ENCODE results near the gene USP12. TPM values are rescaled to one million over a fixed set of nuclear protein-coding genes. Genes with fewer than 3 reads are reported as not detected.
A peak's percentile ranks its signal among the peaks of the same experiment; 100 is the strongest.

The USP12 gene
- total and polyA plus RNA-seq, 12 donors = 4.6 to 20.3 (median 13.3) TPM

- peak in 1 of 7 donors; percentile 21 for DNase-seq
- 67 to 79% (median 78%) methylated on average over 6 of the region's 6 CpGs for WGBS, 4 donors
Observed at GRCh38 chr13:27026396-27026795, 145.2 kb downstream of the USP12 start.

GRCh38 chr13:27024776-27025492 is 146.7 kb downstream of the USP12 start:
- TF ChIP-seq CTCF (IDR thresholded peaks at IDR 0.05) (no peak), POLR2A (IDR thresholded peaks at IDR 0.05) (no peak)
- WGBS, 4 donors = 77 to 84% (median 79%) methylated on average over 12 to 13 of the region's 13 CpGs
- Histone ChIP-seq H3K4me3 (no peak overlapping the region), H3K27ac (no peak overlapping the region), H3K4me1 (replicated peaks in 1 of 2) (no peaks in the 10 kb centered on the region), H3K9me3 (replicated peaks in 1 of 3) (no peaks in the 10 kb centered on the region), H3K36me3 (replicated peaks in 1 of 2) (no peaks in the 10 kb centered on the region), H3K27me3 (peaks cover 5% of the 10 kb centered on the region)
- intact Hi-C loops (cut with DNase I) = no loop called here
- DNase-seq = peak in 1 of 7 donors; percentile 27

More at GRCh38 chr13:27026396-27026795, 145.2 kb downstream of the USP12 start:
- intact Hi-C loops (cut with DNase I) = no loop called here
- Histone ChIP-seq H3K27ac (no peak overlapping the region), H3K4me1 (replicated peaks in 1 of 2) (no peaks in the 10 kb centered on the region), H3K4me3 (no peak overlapping the region), H3K9me3 (replicated peaks in 1 of 3) (no peaks in the 10 kb centered on the region), H3K36me3 (replicated peaks in 1 of 2) (no peaks in the 10 kb centered on the region), H3K27me3 (peaks cover 5% of the 10 kb centered on the region)
- TF ChIP-seq POLR2A (IDR thresholded peaks at IDR 0.05) = no peak
- no peak for TF ChIP-seq CTCF (IDR thresholded peaks at IDR 0.05)

GRCh38 chr13:27024074-27024461 is 147.5 kb downstream of the USP12 start:
- Histone ChIP-seq H3K4me3 (no peak overlapping the region), H3K9me3 (replicated peaks in 1 of 3) (no peaks in the 10 kb centered on the region), H3K36me3 (replicated peaks in 1 of 2) (no peaks in the 10 kb centered on the region), H3K27me3 (peaks cover 5% of the 10 kb centered on the region), H3K4me1 (replicated peaks in 1 of 2) (no peaks in the 10 kb centered on the region), H3K27ac (no peak overlapping the region)
- TF ChIP-seq CTCF (IDR thresholded peaks at IDR 0.05) (no peak), POLR2A (IDR thresholded peaks at IDR 0.05) (no peak)
- no peak for DNase-seq
- 75 to 79% (median 77%) methylated on average over 2 of the region's 2 CpGs for WGBS, 4 donors
- intact Hi-C loops (cut with DNase I) = no loop called here

- H3K27ac ChIP-seq = no peak overlapping the region
- TF ChIP-seq POLR2A (IDR thresholded peaks at IDR 0.05) (no peak), CTCF (IDR thresholded peaks at IDR 0.05) (no peak)
Observed at GRCh38 chr13:27023385-27024073, 148.1 kb downstream of the USP12 start.

More at GRCh38 chr13:27023385-27024073, 148.1 kb downstream of the USP12 start:
- Histone ChIP-seq H3K36me3 (replicated peaks in 1 of 2) (no peaks in the 10 kb centered on the region), H3K4me3 (no peak overlapping the region), H3K27me3 (peaks cover 5% of the 10 kb centered on the region), H3K9me3 (replicated peaks in 1 of 3) (no peaks in the 10 kb centered on the region), H3K4me1 (replicated peaks in 1 of 2) (no peaks in the 10 kb centered on the region)
- peak in 1 of 7 donors; percentile 5 for DNase-seq
- intact Hi-C loops (cut with DNase I) = no loop called here
- 82 to 91% (median 87%) methylated on average over 8 of the region's 8 CpGs for WGBS, 4 donors
